ENCODE results near the gene PPP6R2.

The PPP6R2 gene

GRCh38 chr22:50489363-50490243 lies 146.5 kb downstream of the PPP6R2 start:
- DNase-seq (ENCODE audit: low read depth) = no peak
- no peak overlapping the region for H3K4me3 ChIP-seq (ENCODE audit: low read depth, low read length)
- no peak for TF ChIP-seq CTCF (IDR thresholded peaks at IDR 0.05; ENCODE audit: insufficient read depth, low read depth, low read length, missing control alignments)

- no peak for TF ChIP-seq CTCF (IDR thresholded peaks at IDR 0.05; ENCODE audit: insufficient read depth, low read depth, low read length, missing control alignments)
- no peak overlapping the region for H3K4me3 ChIP-seq (ENCODE audit: low read depth, low read length)
- DNase-seq (ENCODE audit: low read depth) = no peak
Observed at GRCh38 chr22:50490531-50491308, 147.6 kb downstream of the PPP6R2 start.
